22Rv1 (cell line): ENCODE results near the gene TM4SF20.

Source experiments
- H3K27ac ChIP-seq: fragments of 450-650 bp; 2 replicates; pipeline ENCODE4 v1.5.1; 2017
- CTCF ChIP-seq: fragments of 450-650 bp; IDR thresholded peaks from 2 replicates; pipeline ENCODE4 v1.5.1; 2017; ENCODE audit warnings: mild to moderate bottlenecking
- ZFX ChIP-seq: fragments of 450-650 bp; IDR thresholded peaks from 2 replicates; pipeline ENCODE4 v1.6.1; 2017; ENCODE audit warnings: antibody characterized with exemption, borderline replicate concordance

TM4SF20 gene

GRCh38 chr2:227363756-227364155 is 15.3 kb downstream of the TM4SF20 start:
- TF ChIP-seq CTCF (peak; percentile 45), ZFX (no peak)
- no peak overlapping the region for H3K27ac ChIP-seq

- TF ChIP-seq ZFX (no peak), CTCF (no peak)
- no peak overlapping the region for H3K27ac ChIP-seq
Observed at GRCh38 chr2:227360351-227360750, 18.8 kb downstream of the TM4SF20 start.

- TF ChIP-seq CTCF (no peak), ZFX (no peak)
- no peak overlapping the region for H3K27ac ChIP-seq
Observed at GRCh38 chr2:227351639-227352038, 27.5 kb downstream of the TM4SF20 start.

- TF ChIP-seq CTCF (no peak), ZFX (no peak)
Observed at GRCh38 chr2:227349989-227350612, 29.0 kb downstream of the TM4SF20 start.

GRCh38 chr2:227348324-227348723 is 30.8 kb downstream of the TM4SF20 start:
- TF ChIP-seq ZFX = no peak
- no peak for TF ChIP-seq CTCF
- no peak overlapping the region for H3K27ac ChIP-seq

More at GRCh38 chr2:227349989-227350612, 29.0 kb downstream of the TM4SF20 start:
- H3K27ac ChIP-seq = no peak overlapping the region

- H3K27ac ChIP-seq = no peak overlapping the region
Observed at GRCh38 chr2:227347117-227347516, 32.0 kb downstream of the TM4SF20 start.

More at GRCh38 chr2:227347117-227347516, 32.0 kb downstream of the TM4SF20 start:
- TF ChIP-seq ZFX (no peak), CTCF (peak; percentile 12; the same call in 1 of the 2 replicates)
